Nephron progenitor cell (in vitro differentiated cells): ENCODE results near the gene GLIS1.
A peak's percentile ranks its signal among the peaks of the same experiment; 100 is the strongest.

Source experiments
- DNase-seq: peaks from one replicate; pipeline ENCODE4 v3.0.0; 2021
- H3K27ac Mint-ChIP-seq: 2 replicates; pipeline ENCODE4 v1.8.0; 2021; ENCODE audit warnings: mild to moderate bottlenecking, moderate library complexity, mixed read lengths
- H3K27me3 Mint-ChIP-seq: 2 replicates; pipeline ENCODE4 v1.8.0; 2021; ENCODE audit warnings: mild to moderate bottlenecking, low read depth, mixed read lengths; ENCODE audit not compliant: poor library complexity
- H3K36me3 Mint-ChIP-seq: 2 replicates; pipeline ENCODE4 v1.8.0; 2021; ENCODE audit warnings: low read depth, mixed read lengths
- H3K4me1 Mint-ChIP-seq: 2 replicates; pipeline ENCODE4 v1.8.0; 2021; ENCODE audit warnings: mixed read lengths
- H3K4me3 Mint-ChIP-seq: 2 replicates; pipeline ENCODE4 v1.8.0; 2021; ENCODE audit warnings: mild to moderate bottlenecking, moderate library complexity, mixed read lengths
- H3K9me3 Mint-ChIP-seq: 2 replicates; pipeline ENCODE4 v1.8.0; 2021; ENCODE audit warnings: mild to moderate bottlenecking, moderate library complexity, mixed read lengths
- TF ChIP-seq, protein P1 (sequence below): fragments of 200-600 bp; sonication (generic); IDR thresholded peaks from 2 replicates; pipeline ENCODE4 v1.5.0; 2021; ENCODE audit warnings: antibody characterized with exemption

GLIS1 gene

DNA sequence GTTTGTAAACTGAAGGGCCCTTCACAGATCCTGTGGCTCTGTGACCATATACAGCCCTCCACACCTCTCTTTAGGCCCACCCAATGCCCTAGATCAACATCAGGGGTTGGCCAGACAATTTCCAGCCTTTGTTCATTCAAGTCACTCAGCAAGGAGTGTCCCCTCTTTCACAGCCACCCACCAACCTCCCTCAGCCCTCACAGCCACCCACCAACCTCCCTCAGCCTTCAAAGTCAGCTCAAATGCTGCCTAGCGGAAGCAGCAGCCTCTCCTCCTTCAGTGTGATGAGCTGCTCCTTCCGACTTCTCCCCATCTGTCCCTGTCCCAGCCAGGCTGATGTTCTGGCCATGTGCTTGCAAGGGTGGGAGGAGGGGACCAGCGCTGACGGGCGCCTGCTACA lies 208.4 kb downstream of the GLIS1 start:
- Mint-ChIP-seq H3K4me3 (no peak overlapping the region), H3K9me3 (no peaks in the 10 kb centered on the region), H3K4me1 (peaks cover 42% of the 10 kb centered on the region), H3K27ac (peak overlapping the region; percentile 29), H3K36me3 (no peaks in the 10 kb centered on the region), H3K27me3 (peaks cover 26% of the 10 kb centered on the region)
- DNase-seq: no peak
- TF ChIP-seq, protein P1, sequence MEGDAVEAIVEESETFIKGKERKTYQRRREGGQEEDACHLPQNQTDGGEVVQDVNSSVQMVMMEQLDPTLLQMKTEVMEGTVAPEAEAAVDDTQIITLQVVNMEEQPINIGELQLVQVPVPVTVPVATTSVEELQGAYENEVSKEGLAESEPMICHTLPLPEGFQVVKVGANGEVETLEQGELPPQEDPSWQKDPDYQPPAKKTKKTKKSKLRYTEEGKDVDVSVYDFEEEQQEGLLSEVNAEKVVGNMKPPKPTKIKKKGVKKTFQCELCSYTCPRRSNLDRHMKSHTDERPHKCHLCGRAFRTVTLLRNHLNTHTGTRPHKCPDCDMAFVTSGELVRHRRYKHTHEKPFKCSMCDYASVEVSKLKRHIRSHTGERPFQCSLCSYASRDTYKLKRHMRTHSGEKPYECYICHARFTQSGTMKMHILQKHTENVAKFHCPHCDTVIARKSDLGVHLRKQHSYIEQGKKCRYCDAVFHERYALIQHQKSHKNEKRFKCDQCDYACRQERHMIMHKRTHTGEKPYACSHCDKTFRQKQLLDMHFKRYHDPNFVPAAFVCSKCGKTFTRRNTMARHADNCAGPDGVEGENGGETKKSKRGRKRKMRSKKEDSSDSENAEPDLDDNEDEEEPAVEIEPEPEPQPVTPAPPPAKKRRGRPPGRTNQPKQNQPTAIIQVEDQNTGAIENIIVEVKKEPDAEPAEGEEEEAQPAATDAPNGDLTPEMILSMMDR: no peak

DNA sequence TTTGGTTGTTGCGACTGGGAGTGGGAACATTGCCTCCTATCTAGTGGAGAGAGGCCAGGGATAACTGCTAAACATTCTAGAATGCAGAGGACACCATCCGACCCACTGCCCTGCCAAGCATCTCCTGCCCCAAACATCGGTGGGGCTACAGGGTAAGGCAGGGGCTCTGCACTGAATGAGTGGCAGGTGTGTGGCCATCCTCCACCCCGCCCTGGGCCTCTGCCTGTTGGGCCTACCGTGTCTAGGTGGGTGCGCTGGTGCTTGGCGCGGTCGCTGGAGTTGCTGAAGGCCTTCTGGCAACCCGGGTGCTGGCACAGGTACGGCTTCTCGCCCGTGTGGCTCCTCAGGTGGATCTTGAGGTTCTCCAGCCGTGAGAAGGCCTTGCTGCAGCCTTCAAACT lies 209.4 kb downstream of the GLIS1 start:
- no peak for DNase-seq
- H3K9me3 Mint-ChIP-seq: no peaks in the 10 kb centered on the region
- no peaks in the 10 kb centered on the region for H3K36me3 Mint-ChIP-seq
- H3K27me3 Mint-ChIP-seq: peaks cover 21% of the 10 kb centered on the region
- H3K4me3 Mint-ChIP-seq: no peak overlapping the region
- H3K27ac Mint-ChIP-seq: no peak overlapping the region
- peaks cover 49% of the 10 kb centered on the region for H3K4me1 Mint-ChIP-seq
- TF ChIP-seq, protein P1: no peak

DNA sequence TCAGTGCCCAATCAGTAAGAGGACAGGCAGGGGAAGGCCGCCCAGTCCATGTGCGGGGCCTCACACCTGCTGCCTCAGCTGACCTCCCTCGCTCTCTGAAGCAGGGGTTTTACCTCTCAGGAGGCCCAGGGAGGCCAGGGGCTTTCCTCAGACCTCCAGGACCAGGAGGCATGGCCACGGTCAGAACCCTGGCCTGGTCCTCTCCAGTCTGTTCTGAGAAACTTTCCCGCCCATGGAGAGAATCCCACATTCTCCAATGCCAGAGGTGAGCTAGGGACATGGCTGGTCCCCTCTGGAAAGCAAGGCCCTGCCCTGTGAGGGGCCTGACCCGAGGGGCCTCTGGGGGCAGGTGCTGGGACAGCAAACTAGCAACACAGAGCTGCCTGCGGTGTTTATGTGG lies 211.6 kb downstream of the GLIS1 start:
- TF ChIP-seq, protein P1: no peak
- peaks cover 61% of the 10 kb centered on the region for H3K4me1 Mint-ChIP-seq
- no peaks in the 10 kb centered on the region for H3K36me3 Mint-ChIP-seq
- H3K27me3 Mint-ChIP-seq: peaks cover 17% of the 10 kb centered on the region
- H3K9me3 Mint-ChIP-seq: no peaks in the 10 kb centered on the region
- DNase-seq: no peak
- no peak overlapping the region for H3K27ac Mint-ChIP-seq
- no peak overlapping the region for H3K4me3 Mint-ChIP-seq

DNA sequence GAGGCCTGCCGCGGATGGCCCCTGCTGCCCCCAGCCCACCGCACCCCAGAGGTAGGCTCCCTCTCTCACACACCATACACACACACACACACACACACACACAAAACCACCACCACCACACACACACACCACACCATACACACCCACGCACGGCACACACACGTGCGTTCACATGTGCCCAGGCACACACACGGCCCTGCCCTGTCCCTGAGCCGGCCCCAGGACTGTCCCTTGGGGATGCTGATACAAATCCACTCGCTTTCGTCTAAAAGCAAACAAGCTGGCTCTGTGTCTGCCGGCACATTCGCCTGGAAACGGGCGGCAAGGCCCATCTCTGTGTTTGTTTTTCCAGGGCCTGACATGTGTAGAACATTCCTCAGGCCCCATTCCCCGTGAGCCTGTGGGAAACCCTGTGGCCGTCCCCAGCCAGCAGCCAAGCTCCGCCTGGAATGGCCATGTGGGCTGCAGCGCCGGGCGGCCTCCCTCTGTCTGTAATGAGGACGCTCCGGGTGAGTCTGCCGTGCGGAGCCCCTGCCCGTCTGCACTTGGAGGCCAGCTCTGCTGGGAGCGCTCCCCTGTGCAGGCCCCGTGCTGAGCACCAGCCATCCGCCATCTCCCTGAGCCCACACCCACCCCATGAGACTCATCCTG lies 212.4 kb downstream of the GLIS1 start:
- TF ChIP-seq, protein P1: no peak
- H3K9me3 Mint-ChIP-seq: no peaks in the 10 kb centered on the region
- H3K27me3 Mint-ChIP-seq: peaks cover 12% of the 10 kb centered on the region
- peaks cover 54% of the 10 kb centered on the region for H3K4me1 Mint-ChIP-seq
- DNase-seq: peak; percentile 73
- no peaks in the 10 kb centered on the region for H3K36me3 Mint-ChIP-seq
- H3K27ac Mint-ChIP-seq: peak overlapping the region; percentile 92
- H3K4me3 Mint-ChIP-seq: peak overlapping the region; percentile 16

DNA sequence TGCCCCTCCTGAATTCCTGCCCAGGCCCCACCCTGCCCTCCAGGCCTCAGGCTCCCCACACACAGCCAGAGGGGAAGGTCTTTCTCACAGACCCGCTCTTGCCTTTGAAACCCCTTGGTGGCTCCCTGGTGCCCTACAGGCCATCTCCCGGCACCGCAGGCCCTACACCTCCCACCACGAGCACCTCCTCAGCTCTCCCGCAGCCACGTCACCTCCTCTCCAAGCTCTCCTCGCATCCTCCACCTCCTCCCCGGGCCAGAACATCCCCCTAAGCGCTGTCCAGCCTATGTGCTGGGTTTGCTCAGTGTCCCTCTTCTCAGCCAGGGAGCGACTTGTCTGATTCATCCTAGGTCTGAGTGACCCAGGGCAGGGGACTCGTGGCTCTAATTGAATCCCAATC lies 213.4 kb downstream of the GLIS1 start:
- Mint-ChIP-seq H3K36me3 (no peaks in the 10 kb centered on the region), H3K9me3 (no peaks in the 10 kb centered on the region), H3K4me3 (no peak overlapping the region), H3K27ac (peak overlapping the region; percentile 77), H3K4me1 (peaks cover 48% of the 10 kb centered on the region), H3K27me3 (peaks cover 11% of the 10 kb centered on the region)
- peak; percentile 33 for DNase-seq
- TF ChIP-seq, protein P1: no peak
